Stimulated activated CD8-positive, alpha-beta memory T cell treated with anti-CD3 and anti-CD28 coated beads, Interleukin-7, amount 100 ng/mL, for 1 hour (primary cell): ENCODE data around the gene OR10T2.
"Not testable (repeated sequence)": the region's sequence is repeated elsewhere in the genome, so short reads cannot be mapped to it uniquely, and the experiment has no call there.

Experiments used
- DNase-seq, 2 donors: peaks; one replicate each; pipeline ENCODE4 v3.0.0-alpha.2; 2020; ENCODE audit warnings: low read depth in 2 of 2

Gene OR10T2

DNA sequence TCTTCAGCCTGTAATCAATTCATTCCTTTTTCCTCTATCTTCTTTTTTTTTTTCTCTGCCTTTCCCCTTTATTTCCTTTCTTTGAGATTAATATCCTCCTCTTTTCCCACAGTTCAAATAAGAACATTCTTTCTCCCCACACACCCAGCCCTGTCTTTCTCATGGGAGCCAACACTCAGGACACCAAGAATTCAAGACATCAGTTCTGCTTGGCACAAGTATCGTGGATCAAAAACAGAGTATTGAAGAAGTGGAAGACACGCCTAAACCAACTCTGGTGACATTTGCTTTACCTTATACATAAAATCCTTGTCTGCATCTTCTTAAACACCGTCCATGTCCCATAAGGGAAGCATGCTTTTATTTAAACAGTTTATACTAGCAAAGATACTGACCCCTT is 42.6 kb downstream of the OR10T2 start:
- DNase-seq = no peak

GRCh38 chr1:158355773-158356285 is 43.4 kb downstream of the OR10T2 start:
- DNase-seq = no peak

DNA sequence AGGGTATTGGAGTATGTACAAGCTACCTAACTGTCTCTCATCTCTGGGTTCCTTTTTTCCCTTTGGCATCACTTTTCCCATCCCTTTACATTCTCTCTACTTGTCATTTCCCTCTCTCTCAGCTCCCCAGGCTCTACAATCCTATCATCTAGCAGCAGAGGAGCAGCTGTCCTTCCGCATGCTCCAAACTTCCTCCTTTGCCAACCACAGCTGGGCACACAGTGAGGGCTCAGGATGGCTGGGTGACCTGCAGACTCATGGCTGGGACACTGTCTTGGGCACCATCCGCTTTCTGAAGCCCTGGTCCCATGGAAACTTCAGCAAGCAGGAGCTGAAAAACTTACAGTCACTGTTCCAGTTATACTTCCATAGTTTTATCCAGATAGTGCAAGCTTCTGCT is 45.0 kb downstream of the OR10T2 start:
- DNase-seq = no peak

GRCh38 chr1:158353303-158354075 is 45.8 kb downstream of the OR10T2 start, which contains the start of gene CD1E:
Gene CD1E, plus strand, starts transcription at chr1:158353894. Its CDS starts 95 bp downstream, at chr1:158353989.
- DNase-seq = no peak

DNA sequence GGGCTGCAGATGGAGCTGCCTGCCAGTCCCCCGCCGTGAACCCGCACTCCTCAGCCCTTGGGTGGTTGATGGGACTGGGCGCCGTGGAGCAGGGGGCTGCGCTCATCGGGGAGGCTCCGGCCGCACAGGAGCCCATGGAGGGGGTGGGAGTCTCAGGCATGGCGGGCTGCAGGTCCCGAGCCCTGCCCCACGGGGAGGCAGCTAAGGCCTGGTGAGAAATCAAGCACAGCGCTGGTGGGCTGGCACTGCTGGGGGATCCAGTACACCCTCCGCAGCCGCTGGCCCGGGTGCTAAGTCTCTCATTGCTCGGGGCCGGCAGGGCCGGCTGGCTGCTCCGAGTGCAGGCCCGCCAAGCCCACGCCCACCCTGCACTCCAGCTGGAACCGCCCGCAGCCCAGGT is 50.3 kb downstream of the OR10T2 start:
- DNase-seq = not testable (repeated sequence)
